Stomach (tissue), 4 donors: Measurements from ENCODE around the gene CA12.

Source experiments
- POLR2A ChIP-seq, 4 donors: fragments of 450-650 bp; IDR thresholded peaks; one replicate each; pipeline ENCODE4 v1.6.1; 2016; ENCODE audit warnings: antibody characterized with exemption in 4 of 4, control low read depth in 2 of 4, mild to moderate bottlenecking in 1 of 4, moderate library complexity in 1 of 4
- POLR2AphosphoS5 ChIP-seq, 3 donors: sonication (generic); formaldehyde crosslinking; IDR thresholded peaks; one replicate each; pipeline ENCODE4 v1.6.1; 2016; ENCODE audit warnings: antibody characterized with exemption in 3 of 3
- TF ChIP-seq, protein P1 (sequence below), 7 experiments: fragments of 450-650 bp in 4 of 7; fragments of 200-600 bp in 3 of 7; sonication (generic) in 3 of 7; IDR thresholded peaks; one replicate each; pipeline ENCODE4 v1.5.1; 2016 to 2019; ENCODE audit warnings: antibody characterized with exemption in 7 of 7, control low read depth in 2 of 7, mild to moderate bottlenecking in 1 of 7

GRCh38 chr15:63349156-63349555, 32.5 kb downstream of the CA12 start:
- TF ChIP-seq, protein P1, sequence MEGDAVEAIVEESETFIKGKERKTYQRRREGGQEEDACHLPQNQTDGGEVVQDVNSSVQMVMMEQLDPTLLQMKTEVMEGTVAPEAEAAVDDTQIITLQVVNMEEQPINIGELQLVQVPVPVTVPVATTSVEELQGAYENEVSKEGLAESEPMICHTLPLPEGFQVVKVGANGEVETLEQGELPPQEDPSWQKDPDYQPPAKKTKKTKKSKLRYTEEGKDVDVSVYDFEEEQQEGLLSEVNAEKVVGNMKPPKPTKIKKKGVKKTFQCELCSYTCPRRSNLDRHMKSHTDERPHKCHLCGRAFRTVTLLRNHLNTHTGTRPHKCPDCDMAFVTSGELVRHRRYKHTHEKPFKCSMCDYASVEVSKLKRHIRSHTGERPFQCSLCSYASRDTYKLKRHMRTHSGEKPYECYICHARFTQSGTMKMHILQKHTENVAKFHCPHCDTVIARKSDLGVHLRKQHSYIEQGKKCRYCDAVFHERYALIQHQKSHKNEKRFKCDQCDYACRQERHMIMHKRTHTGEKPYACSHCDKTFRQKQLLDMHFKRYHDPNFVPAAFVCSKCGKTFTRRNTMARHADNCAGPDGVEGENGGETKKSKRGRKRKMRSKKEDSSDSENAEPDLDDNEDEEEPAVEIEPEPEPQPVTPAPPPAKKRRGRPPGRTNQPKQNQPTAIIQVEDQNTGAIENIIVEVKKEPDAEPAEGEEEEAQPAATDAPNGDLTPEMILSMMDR (IDR thresholded peaks at IDR 0.05): no peak
- no peak for TF ChIP-seq POLR2A (IDR thresholded peaks at IDR 0.05)
- TF ChIP-seq POLR2AphosphoS5 (IDR thresholded peaks at IDR 0.05): no peak
